KOPT-K1 (cell line): ENCODE measurements around the gene IMMP2L.
"Not testable (repeated sequence)": the region's sequence is repeated elsewhere in the genome, so short reads cannot be mapped to it uniquely, and the experiment has no call there.

Experiments used
- H3K27ac ChIP-seq: fragments of 200-600 bp; sonication (generic); 2 replicates; pipeline ENCODE4 v1.5.1; 2016; ENCODE audit warnings: antibody characterized with exemption, mild to moderate bottlenecking, low read depth, low read length; ENCODE audit not compliant: poor library complexity, severe bottlenecking
- H3K36me3 ChIP-seq: fragments of 200-600 bp; sonication (generic); 2 replicates; pipeline ENCODE4 v1.5.1; 2017; ENCODE audit warnings: antibody characterized with exemption, mild to moderate bottlenecking, low read length, moderate library complexity; ENCODE audit not compliant: insufficient read depth
- H3K9me3 ChIP-seq: fragments of 200-600 bp; sonication (generic); 2 replicates; pipeline ENCODE4 v1.5.1; 2017; ENCODE audit warnings: antibody characterized with exemption, low read length, mild to moderate bottlenecking; ENCODE audit not compliant: insufficient read depth, poor library complexity, severe bottlenecking

IMMP2L gene

GRCh38 chr7:111290982-111291381 is 271.3 kb downstream of the IMMP2L start:
- Histone ChIP-seq H3K9me3 (no peaks in the 10 kb centered on the region), H3K36me3 (no peaks in the 10 kb centered on the region), H3K27ac (no peak overlapping the region)

- Histone ChIP-seq H3K36me3 (no peaks in the 10 kb centered on the region), H3K27ac (no peak overlapping the region), H3K9me3 (no peaks in the 10 kb centered on the region)
Measured at GRCh38 chr7:111290419-111290818, 271.9 kb downstream of the IMMP2L start.

GRCh38 chr7:111288441-111288840 is 273.9 kb downstream of the IMMP2L start:
- not testable (repeated sequence) for H3K9me3 ChIP-seq, H3K27ac ChIP-seq, H3K36me3 ChIP-seq

DNA sequence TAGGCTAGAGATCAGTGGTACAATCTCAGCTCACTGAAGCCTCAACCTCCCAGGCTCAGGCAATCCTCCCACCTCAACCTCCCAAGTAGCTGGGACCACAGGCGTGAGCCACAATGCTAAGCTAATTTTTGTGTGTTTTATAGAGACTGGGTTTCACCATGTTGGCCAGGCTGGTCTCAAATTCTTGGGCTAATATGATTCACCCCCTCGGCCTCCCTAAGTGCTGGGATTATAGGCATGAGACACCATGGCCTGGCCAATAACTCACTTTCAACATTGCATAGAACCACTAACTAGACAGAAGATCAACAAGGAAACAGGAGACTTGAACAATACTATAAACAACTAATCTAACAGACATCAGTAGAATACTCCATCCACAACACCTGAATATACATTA is 279.7 kb downstream of the IMMP2L start:
- H3K27ac ChIP-seq, result no peak overlapping the region
- H3K9me3 ChIP-seq, result no peaks in the 10 kb centered on the region

DNA sequence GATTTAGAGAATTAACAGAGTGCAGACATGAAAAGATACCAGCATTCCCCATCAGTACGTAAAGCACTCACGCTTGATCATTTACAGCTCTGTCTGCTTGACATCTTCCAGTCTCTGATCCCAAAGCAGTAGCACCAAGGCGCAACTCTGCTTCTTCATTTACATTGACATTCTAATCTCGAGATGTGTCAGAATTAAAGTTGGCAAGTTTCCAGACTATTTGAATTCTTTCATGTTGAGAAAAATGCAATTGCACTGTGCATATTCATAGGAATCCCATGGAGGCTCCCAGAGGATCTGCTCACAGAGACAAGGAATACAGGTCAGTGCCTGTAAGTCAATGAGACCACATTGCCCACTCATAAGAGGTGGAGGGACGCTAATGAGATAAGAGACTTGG is 287.4 kb downstream of the IMMP2L start:
- H3K27ac ChIP-seq, result no peak overlapping the region
- no peaks in the 10 kb centered on the region for H3K9me3 ChIP-seq
- no peaks in the 10 kb centered on the region for H3K36me3 ChIP-seq

More for the DNA sequence above, 279.7 kb downstream of the IMMP2L start:
- no peaks in the 10 kb centered on the region for H3K36me3 ChIP-seq

DNA sequence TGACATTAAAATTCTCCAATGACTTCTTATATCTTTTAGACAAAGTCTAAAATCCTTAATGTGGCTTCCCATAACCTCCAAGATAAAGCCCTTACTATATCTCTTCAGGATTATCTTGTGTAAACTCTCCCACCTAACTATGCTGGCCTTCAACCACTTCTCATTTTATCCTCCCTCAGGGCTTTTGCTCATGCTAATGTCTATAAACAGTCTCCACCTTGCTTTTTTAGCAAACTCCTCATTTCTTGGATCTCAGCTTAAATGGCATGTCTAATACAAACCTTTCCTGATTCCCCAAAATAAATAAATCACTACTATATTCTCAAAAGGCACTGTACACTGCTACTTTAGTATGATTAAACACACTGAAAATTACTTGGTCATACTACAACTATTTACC is 290.2 kb downstream of the IMMP2L start:
- no peaks in the 10 kb centered on the region for H3K9me3 ChIP-seq
- no peaks in the 10 kb centered on the region for H3K36me3 ChIP-seq
- no peak overlapping the region for H3K27ac ChIP-seq

DNA sequence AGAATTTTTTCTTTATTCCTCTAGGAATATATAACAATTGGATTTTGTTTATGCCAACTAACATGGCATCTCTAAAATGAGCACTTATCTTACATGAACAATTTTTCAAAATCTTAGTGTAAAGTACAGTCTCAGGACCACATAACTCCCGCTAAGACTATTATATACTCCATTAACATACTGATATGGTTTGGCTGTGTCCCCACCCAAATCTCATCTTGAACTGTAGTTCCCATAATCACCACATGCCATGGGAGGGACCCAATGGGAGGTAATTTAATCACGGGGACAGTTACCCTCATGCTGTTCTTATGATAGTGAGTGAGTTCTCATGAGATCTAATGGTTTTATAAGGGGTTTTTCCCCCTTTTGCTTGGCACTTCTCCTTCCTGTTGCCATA is 291.5 kb downstream of the IMMP2L start:
- H3K9me3 ChIP-seq, H3K27ac ChIP-seq, H3K36me3 ChIP-seq: not testable (repeated sequence)

GRCh38 chr7:111268941-111269340 is 293.4 kb downstream of the IMMP2L start:
- Histone ChIP-seq H3K36me3 (no peaks in the 10 kb centered on the region), H3K27ac (no peak overlapping the region), H3K9me3 (no peaks in the 10 kb centered on the region)

DNA sequence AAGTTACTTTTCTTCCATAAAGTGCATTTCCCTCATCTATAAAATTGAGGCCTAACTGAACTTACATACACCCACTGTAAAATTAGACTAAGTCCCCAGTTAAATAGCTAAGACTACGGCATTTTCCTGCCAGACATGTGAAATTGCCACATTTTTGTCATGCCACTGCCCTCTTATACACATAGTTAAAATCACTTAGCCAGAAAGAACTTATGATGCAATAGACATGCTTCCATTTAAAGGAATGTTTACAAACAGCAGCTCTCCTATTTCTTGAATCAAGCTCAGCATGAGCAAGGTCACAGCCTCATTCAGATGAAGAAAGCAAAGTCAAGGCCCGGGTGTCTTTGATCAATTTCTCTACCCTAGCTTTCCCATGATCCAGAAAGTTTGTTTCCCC is 295.7 kb downstream of the IMMP2L start:
- H3K27ac ChIP-seq, result no peak overlapping the region
- H3K9me3 ChIP-seq, result no peaks in the 10 kb centered on the region
- H3K36me3 ChIP-seq, result no peaks in the 10 kb centered on the region

DNA sequence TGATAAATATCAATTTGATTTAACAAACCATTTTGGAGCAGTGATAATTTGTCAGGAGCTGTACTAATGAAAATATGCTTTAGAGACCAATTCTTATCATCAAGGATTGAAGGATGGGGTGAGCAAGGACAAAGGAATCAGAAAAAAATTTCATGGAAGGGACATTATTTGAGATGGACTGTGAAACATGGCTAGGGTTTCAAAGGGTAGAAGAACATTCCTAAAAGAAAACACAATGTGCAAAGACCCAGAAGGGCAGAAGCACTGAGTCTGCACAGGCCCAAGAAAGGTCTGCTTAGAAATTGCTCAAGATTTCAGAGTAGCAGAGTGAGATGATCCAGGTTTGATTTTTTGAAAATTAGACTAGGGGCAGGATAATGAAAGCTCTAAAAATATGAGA is 296.9 kb downstream of the IMMP2L start:
- Histone ChIP-seq H3K27ac (no peak overlapping the region), H3K36me3 (no peaks in the 10 kb centered on the region), H3K9me3 (no peaks in the 10 kb centered on the region)

DNA sequence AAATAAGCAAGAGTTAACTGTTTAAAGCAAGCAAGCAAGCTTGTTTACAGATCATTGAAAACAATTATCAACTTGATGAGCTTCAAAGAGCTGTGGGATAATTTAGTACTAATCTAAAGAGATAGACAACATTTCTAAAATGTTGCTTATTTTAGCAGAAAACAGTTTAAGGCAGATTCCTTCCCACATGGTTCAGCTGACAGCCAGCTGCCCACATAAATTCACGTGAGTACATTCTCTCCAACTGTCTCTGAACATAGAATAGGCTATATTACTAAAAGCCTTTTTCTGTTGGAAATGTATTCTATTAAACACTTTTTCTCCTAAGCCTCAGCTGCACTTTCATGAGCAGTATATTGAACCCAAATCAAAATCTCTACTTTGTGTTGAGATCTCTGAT is 297.3 kb downstream of the IMMP2L start:
- Histone ChIP-seq H3K9me3 (no peaks in the 10 kb centered on the region), H3K27ac (no peak overlapping the region), H3K36me3 (no peaks in the 10 kb centered on the region)

DNA sequence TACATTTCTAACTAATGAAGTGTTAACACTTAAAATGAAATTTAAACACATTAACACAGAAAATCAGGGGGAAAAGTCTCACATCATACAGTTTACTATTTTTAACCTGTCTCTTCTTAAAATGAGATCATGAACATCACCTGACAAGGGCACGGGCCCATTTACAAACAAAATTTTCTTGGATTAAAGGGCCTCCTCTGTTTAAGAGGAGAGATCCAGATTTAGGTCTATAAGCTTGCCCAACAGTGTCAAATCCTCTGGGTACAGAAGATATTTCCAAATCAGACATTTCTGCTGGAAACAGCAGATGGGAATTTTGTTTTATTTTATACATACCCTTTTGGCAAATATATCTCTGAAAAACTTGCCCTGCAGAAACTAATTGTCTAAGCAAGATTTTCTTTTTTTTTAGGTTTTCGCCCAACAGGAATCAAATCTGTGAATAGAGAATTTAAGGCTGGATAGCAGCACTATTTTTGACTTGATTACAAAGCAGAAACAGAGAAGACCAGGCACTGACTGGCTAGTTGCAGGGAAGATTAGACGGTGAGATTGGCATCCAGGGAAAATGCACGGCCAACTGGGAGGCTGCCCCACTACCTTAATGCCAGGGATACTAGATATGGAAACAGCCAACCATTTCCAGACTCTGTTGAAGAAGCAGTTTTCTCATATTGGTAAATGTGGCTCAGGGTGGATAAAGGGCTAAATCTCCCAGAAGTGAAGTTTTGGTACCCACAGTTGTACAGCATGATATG is 298.0 kb downstream of the IMMP2L start:
- Histone ChIP-seq H3K9me3 (no peaks in the 10 kb centered on the region), H3K36me3 (no peaks in the 10 kb centered on the region), H3K27ac (no peak overlapping the region)

- H3K36me3 ChIP-seq, result no peaks in the 10 kb centered on the region
- no peak overlapping the region for H3K27ac ChIP-seq
- no peaks in the 10 kb centered on the region for H3K9me3 ChIP-seq
Measured at GRCh38 chr7:111262293-111263116, 299.8 kb downstream of the IMMP2L start.

GRCh38 chr7:111261496-111261895 is 300.8 kb downstream of the IMMP2L start:
- no peaks in the 10 kb centered on the region for H3K36me3 ChIP-seq
- H3K27ac ChIP-seq, result no peak overlapping the region
- no peaks in the 10 kb centered on the region for H3K9me3 ChIP-seq

DNA sequence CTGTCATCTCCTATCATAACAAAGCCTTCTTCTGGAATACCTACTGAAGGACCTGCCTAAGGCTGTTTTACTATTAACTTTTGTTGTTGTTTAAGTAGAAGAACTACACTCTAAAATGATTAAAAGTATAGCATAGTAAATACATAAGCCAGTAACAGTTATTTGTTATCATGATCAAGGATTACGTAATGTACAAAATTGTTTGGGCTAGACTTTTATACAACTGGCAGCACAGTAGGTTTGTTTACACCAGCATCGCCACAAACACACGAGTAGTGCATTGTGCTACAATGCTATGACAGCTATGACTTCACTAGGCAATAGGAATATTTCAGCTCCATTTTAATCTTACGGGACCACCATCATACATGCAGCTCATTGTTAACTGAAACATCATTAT is 302.3 kb downstream of the IMMP2L start:
- Histone ChIP-seq H3K27ac (no peak overlapping the region), H3K9me3 (no peaks in the 10 kb centered on the region), H3K36me3 (no peaks in the 10 kb centered on the region)

- H3K9me3 ChIP-seq, result no peaks in the 10 kb centered on the region
- no peak overlapping the region for H3K27ac ChIP-seq
- H3K36me3 ChIP-seq, result no peaks in the 10 kb centered on the region
Measured at GRCh38 chr7:111256391-111256790, 305.9 kb downstream of the IMMP2L start.
